Testis (tissue), 2 donors: ENCODE data around the gene SLC5A8.

Experiments used
- CTCF ChIP-seq, 3 experiments: fragments of 450-650 bp in 2 of 3; fragments of 200-600 bp in 1 of 3; sonication (generic) in 1 of 3; IDR thresholded peaks; one replicate each; pipeline ENCODE4 v1.5.1; 2016 to 2019; ENCODE audit warnings: antibody characterized with exemption in 3 of 3, mild to moderate bottlenecking in 2 of 3, moderate library complexity in 1 of 3
- POLR2A ChIP-seq: fragments of 450-650 bp; IDR thresholded peaks from one replicate; pipeline ENCODE4 v1.6.1; 2017; ENCODE audit warnings: antibody characterized with exemption, mild to moderate bottlenecking, moderate library complexity

- TF ChIP-seq CTCF (IDR thresholded peaks at IDR 0.05) (no peak), POLR2A (no peak)
These were observed 98.6 kb downstream of the SLC5A8 start for GRCh38 chr12:101111441-101111840.
